Renal cortical epithelial cell (primary cell): ENCODE data around the gene KCTD19. TPM values are rescaled to one million over a fixed set of nuclear protein-coding genes. Genes with fewer than 3 reads are reported as not detected.
"Not testable (repeated sequence)": the region's sequence is repeated elsewhere in the genome, so short reads cannot be mapped to it uniquely, and the experiment has no call there.

ENCODE experiments used
- DNase-seq: peaks from one replicate; pipeline ENCODE4 v3.0.0-alpha.2; 2011; ENCODE audit warnings: low read depth
- total RNA-seq: library from RNA; depleted of rRNA; stranded (reverse); fragments of >200 nt; gene quantifications from 2 replicates; pipeline ENCODE4 v1.2.3, GENCODE V29; 2014

KCTD19 gene
- 0.25 TPM in 1 of 2 replicates, not detected in the other for total RNA-seq

DNA sequence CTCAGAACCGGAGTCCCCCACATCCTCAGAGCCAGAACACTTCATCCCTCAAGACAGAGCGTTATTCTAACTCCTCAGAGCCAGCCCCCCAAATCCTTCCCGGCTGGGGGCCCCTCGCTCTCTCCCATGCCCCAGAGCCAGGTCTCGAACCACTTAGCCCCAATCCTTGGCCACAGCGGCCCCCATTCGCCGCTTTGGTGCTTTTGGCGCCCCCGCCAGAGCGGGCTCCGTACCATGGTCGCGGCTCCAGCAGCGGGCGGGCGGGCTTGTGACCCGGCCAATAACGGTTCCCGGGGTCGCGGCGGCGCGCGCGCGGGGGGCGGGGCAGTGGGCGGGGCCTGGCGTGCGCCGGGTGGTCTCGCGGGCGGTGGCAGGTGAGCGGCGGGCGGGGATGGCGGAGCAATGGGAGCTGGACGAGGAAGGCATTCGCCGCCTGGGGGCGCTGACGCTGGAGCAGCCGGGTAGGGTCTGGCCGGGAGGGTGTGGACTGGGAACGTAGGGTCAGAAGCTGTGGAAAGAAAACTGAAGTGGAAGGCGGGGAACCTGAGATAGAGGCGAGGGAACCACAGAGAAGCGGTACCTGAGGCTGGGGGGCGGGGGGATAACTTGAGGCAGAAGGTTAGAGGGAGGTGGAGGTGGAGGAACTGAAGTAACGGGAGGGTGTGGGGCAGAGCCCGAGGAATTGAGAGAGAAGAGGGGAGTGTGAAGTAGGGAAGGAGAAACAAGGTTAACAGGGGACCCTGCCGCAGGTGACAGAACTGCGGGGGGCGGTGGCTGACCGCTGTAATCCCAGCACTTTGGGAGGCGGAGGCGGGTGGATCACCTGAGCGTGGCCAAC lies at the start of gene KCTD19, which contains the start of gene LRRC36:
Gene KCTD19 (minus strand): TSS at position 270 of the 838 bp plus-strand sequence. CDS start 34 bp downstream, at position 236.
Gene LRRC36 (plus strand): TSS at position 344 of the 838 bp plus-strand sequence. CDS start 48 bp downstream, at position 392.
- peak; percentile 47 for DNase-seq

DNA sequence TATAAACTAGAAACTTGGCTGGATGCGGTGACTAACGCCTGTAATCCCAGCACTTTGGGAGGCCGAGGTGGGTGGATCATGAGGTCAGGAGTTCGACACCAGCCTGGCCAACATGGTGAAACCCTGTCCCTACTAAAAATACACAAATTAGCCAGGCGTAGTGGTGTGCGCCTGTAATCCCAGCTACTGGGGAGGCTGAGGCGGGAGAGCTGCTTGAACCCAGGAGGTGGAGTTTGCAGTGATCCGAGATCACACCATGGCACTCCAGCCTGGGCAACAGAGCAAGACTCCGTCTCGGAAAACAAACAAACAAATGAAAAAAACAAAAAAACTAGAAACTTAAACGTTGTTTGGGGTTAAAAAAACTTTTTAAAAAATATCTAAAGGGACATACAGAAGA lies 49.5 kb upstream of the KCTD19 start:
- DNase-seq, result not testable (repeated sequence)

DNA sequence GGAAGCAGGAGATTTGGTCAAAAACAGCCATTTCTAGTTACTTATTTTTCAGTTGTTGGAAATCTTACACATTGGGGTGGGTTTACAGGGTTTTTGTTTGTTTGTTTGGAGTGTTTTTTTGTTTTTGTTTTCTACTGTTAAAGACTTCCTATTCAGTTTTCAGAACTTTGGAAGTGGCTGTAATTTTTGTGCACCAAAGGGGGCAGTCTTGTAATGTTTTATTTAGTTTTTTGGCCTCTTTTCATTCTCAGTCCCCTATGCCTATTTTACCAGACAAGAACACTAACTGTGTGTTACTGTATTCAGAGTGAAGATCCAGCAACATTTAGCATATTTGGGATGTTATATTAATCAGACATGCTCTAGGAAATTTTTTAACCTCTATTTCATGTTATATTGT lies 46.1 kb upstream of the KCTD19 start:
- DNase-seq, result peak; percentile 23

DNA sequence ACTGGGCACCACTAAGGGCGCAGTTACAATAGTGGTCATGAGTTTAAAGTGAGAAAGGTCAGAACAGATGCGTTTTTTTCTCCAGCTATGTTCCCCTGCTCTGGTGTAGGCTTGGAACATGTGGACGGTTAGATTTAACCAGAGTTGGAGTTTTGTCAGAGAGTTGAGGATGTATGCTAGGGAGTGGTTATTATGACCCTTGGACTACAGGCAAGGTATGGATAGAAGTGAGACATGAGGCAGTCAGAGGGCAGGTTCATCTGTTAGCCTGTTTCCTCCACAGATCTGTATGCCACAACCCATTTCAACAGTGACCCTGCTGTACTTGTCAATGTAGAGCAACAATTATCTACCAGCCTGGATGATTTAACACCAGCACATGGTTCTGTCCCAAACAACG lies 44.1 kb upstream of the KCTD19 start:
- no peak for DNase-seq

DNA sequence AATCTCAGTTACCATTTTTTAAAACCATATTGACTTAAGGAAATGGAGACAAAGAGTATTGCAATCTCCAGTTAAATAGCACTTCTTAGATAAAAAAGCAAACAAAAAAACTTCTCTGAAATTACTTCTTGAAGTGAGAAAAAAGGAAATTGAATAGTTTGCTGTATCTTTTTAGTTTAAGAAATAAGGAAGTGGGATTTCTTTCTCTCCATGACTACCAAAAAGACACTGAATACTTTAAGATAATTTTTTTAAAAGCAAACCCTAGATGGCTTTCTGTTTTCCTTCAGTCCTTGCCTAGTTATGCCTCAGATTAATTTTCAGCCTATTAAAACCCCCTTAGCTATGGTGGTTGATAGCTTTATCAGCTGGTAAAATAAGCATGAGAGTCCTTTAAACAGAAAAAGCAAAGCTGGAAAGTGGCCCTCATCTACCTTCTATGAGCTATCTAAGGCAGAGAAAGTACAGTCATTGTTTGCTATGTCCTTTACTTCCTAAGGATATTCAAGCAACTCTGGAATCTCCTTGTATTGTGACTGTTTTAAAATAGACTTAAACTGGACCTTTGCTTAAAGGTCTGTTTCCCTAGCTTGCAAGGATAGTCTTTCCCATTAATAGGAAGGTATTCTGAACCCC lies 38.2 kb upstream of the KCTD19 start:
- no peak for DNase-seq

DNA sequence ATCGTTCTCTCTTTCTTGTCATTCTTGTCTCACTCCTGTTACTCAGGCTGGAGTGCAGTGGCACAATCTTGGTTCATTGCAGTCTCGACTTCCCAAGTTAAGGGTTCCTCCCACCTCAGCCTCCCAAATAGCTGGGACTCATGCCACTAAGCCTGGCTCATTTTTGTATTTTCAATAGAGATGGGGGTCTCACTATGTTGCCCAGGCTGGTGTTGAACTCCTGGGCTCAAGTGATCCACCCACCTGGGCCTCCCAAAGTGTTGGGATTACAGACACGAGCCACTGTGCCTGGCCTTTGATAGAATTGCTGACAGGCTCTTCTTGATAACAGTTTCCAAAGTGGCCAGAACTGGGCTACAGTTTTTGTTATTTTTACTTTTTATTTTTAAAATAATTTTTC lies 34.5 kb upstream of the KCTD19 start:
- no peak for DNase-seq

DNA sequence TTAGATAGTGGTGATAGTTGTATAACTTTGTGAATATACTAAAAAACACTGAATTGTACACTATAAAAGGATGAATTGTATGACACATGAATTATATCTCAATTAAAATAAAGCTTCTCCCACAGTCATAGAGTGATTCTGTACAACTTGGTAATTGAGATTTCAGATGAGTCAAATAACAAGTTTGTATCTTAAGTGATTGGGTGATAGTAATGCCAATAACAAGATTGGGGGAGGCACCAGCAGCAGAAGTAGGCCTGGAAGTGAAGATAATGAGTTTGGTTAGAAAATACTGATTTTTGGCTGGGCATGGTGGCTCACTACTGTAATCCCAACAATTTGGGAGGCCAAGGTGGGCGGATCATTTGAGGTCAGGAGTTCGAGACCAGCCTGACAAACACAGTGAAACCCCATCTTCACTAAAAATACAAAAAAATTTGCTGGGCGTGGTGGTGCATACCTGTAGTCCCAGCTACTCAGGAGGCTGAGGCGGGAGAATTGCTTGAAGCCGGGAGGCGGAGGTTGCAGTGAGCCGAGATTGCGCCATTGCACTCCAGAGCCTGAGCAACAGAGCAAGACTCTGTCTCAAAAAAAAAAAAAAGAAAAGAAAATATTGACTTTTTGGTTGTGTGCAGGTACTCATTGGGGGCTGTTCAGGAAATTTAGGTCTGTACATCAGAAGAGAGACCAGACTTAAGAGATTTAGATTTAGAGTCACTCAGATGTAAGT lies 33.2 kb upstream of the KCTD19 start:
- DNase-seq, result not testable (repeated sequence)

DNA sequence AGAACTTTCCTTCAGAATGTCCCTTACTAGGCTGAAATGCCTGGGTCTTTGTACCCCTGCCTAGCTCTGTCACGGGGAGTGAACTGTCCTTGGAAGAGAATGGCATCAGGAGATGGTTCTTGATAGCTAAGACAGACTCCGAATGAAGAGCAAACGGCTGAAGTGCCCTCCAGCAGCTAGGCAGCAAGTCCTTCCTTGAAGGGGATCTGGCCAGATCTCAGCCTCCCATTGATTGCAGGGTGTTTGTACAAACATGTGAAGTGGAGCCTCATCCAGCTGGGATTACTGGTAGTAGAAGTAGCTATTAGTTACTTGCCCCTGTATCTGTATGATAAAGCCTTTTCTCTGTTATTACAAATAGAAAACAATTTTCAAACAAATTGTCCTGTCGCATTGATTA lies 31.0 kb upstream of the KCTD19 start:
- DNase-seq, result no peak

DNA sequence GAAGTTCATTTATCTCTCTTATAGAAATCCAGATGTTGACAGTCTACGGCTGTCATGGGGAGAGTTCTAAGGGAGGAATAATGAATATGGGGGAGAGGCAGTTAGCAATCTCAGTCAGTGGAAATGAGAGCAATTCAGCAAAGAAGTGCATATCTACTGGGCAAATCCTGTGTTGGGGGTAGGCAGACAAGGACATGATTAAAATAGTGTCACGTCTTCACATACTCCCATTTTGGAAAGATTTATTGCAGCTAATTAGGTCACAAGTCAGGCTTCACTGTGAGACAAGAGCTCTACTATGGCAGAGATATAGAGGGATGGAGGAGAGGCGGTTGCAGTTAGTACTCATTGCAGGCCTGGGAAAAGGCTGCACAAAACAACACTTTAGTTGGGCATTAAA lies 29.9 kb upstream of the KCTD19 start:
- DNase-seq, result no peak

DNA sequence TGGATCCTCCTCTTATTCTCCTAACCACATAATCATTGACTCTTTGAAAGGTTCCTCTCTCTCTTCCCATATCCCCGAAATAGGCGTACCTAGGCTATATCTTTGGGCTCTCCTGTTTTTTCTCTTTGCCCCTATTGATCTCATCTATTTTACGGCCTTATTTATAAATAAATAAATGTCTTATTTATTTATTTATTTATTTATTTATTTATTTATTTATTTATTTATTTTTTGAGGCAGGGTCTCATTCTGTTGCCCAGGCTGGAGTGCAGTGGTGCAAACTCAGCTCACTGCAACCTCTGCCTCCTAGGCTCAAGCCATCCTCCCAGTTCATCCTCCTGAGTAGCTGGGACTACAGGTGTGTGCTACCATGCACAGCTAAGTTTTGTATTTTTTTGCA lies 25.9 kb upstream of the KCTD19 start:
- DNase-seq, result not testable (repeated sequence)

DNA sequence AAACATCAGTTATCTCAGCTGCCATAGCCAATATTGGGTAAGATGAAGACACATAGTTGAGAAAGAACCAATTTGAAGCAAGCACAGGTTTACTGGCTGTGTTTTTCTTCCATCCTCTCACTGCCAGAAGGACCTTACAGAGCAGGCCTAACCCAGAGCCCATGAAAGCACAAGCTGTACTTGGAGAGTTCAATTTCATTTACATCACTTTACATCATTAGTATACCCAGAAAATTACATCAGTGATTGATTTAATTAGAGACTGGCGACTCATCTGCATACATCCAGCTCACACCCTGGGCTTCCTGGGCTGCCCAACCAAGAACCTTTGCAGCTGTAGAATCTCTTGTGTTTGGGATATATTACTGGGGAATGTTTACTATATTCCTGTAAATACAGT lies 23.8 kb upstream of the KCTD19 start:
- no peak for DNase-seq

DNA sequence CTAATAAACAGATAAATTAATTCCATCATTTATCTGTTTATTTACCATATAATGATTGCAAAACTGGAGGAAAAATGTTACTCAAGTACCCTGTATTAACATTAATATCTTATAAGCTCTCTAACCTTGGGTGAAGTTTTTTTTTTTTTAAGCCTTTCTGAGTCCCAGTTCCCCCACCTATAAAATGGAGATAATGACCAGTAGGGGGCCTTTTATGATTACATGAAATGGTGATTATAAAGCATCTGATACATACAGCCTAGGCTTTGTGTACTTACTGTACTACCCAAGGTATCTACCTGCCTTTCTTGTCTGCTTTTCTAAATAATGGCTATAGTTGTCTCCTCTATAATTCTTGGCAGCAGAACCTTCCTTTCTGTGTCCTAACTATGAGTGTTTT lies 22.6 kb upstream of the KCTD19 start:
- peak; percentile 22 for DNase-seq

DNA sequence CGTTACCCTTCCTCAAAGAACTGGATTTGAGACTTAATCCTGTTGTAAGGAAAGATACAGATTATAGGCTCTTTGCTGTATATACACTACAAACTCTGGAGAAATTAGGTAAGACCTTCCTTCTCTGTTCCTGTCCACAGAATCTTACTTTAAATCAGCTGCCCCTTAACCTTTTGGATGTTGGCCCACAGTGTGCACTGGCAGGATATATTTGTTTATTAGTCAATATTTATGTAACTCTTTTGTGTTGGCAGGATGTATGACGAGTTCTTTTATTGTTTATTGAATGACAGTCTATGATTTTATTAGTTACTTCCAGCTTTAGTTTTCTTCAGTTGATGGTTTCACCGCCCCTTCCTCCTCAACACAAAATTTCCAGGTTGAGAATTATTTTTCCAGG lies 19.8 kb upstream of the KCTD19 start:
- no peak for DNase-seq

DNA sequence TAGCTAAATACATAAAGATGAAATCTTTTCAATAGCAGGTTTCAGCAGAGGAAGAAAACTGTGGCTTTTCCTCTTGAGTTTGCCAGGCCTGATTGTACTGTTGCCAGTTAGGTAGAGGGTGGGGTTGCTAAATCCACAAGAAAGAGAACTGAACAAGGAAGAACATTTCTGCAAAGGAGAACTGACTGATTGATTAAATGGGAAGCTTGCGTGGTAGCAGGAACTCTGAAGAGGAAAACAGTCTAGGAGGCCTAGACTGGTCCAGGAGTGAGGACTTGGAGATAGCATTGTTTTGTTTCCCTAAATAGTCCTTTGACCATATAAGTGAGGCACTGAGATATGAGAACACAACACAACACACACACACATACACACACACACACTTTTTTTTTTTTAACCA lies 18.9 kb upstream of the KCTD19 start:
- no peak for DNase-seq

DNA sequence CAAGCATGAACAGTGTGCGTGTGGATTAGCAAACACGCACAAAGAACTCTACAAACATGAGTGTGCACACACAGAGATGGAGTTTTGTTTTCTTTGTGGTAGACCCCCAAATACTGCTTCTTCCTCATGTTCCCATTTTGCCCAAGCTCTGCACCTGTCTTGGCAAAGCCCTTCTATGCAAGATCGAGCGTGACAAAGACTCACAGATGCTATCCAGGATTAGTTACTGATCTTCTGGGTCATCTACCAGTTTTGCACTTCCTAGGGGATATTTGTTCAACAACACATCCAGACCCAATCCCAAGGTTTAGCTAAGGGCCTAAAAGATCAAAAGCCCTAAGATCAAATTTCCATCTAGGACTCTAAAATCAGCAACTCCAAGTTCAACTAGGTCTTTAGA lies 16.1 kb upstream of the KCTD19 start:
- no peak for DNase-seq

DNA sequence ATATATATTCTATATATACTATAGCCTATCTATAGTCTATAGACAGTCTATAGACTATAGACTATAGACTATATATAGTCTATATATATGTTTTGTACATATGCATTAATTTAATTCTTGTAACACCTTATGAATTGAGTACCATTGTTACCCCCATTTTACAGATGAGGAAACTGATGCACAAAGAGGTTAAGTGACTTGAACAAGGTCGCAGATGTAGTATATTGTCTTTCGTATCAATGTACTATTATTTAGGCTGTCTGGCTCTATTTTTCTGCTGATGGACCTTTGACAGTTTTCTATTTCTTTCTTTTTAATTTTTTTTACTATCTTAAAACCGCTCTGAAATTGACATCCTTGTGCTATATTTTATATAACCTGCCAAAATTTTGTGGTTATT lies 14.7 kb upstream of the KCTD19 start:
- no peak for DNase-seq

DNA sequence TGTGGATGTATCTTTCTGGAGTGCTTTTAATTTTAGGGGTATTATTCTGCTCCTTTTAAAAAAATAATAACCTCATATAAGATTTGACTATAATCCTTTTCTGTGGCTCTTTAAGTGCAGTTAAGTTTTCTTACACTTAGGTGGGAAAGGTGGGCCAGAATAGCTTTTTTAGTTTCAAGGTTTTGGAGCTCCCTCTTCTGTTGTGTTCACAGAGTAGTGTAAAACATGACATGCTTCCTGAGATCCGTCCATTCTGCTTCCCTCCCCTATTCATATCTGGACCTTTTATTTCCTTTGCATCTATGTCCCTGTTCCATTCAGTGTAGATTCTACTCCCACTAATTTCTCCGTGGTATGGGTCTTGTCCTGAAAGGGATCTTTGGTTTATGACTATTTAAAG lies 12.9 kb upstream of the KCTD19 start:
- DNase-seq, result peak; percentile 43

DNA sequence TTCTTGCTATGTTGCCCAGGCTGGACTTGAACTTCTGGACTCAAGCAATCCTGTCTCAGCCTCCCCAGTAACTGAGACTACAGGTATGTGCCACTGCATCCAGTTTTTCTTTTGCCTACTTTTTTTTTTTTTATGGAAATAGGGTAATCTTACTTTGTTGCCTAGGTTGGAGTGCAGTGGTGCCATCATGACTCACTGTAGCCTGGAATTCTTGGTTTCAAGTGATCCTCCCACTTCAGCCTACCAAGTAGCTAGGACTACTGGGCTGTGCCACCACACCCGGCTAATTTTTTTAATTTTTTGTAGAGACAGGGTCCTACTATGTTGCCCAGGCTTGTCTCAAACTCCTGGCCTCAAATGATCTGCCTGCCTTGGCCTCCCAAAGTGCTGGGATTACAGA lies 10.1 kb upstream of the KCTD19 start:
- peak; percentile 73 for DNase-seq

DNA sequence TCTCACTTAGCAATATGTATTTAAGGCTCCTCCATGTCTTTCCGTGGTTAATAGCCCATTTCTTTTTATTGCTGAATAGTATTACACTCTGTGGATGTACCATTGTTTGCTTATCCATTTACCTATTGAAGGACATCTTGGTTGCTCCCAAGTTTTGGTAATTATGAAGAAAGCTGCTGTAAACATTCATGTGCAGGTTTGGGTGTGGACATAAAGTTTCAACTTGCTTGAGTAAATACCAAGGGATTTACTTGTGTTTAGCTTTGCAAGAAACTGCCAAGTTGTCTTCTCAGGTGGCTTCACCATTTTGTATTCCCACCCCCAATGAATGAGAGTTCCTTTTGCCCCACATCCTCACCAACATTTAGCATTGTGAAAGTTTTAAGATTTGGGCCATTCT lies 9.6 kb upstream of the KCTD19 start:
- no peak for DNase-seq

DNA sequence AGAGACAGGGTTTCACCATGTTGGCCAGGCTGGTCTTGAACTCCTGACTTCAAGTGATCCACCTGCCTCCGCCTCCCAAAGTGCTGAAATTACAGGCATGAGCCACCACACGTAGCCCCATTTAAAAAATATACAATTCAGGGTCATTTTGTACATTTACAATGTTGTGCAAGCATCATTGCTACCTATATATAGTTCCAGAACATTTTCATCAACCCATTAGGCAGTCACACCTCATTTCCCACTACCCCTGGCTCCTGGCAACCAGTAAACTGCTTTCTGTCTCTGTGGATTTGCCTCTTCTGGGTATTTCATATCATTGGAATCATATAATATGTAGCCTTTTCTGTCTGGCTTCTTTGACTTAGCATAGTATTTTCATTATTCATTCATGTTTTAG lies 6.8 kb upstream of the KCTD19 start:
- peak; percentile 67 for DNase-seq

DNA sequence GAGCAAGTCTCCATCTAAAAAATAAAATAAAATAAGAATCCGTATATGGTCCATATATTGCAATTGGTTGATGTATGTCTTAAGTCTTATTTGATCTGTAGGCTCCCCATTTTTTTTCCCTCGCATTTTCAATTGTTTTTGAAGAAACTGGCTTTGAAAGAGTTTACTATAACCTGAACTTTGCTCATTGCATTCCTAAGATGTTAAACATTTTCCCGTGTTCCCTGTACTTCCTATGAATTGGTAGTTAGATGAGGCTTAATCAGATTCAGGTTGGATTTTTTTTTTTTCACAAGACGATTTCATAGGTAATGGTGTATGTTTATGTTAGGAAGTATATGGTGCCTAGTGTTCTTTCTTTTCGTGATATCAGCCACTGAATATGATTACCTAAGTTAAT lies 3.4 kb upstream of the KCTD19 start:
- DNase-seq, result peak; percentile 86

DNA sequence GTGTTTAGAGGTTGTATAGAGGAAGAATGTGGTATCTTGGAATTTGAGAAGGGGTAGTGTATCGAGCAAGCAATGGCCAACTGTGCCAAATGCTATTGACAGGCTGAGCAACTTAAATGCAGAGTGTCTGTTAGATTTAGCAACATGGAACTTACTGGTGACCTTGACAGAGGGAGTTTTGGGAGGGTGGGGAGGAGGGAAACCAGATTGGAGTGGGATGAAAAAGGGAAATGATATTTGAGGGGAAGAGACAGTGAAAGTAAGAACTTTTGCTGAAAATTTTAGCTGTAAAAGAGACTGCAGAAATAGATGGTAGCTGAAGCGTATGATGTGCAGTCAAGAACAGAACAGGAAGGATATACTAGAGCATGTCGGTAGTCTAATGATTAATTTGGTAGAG lies 1.2 kb upstream of the KCTD19 start:
- DNase-seq, result no peak

DNA sequence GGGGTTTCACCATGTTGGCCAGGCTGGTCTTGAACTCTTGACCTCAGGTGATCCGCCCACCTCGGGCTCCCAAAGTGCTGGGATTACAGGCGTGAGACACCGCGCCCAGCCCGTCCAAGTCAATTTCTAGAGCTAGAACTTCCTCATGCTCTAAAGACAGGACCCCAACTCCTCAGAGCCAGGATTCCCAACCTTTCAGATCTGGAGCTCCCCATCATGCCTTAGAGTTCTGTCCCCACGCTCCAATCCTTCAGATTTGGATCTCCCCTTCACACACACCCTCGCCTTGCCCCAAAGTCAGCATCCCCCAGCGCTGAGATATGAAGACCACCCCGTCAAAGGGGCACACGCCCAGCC lies 448 bp downstream of the KCTD19 start:
- no peak for DNase-seq
